AG10803 (cell line): ENCODE measurements around the gene PLA2G4E.

ENCODE experiments used
- DNase-seq: peaks from one replicate; pipeline ENCODE4 v3.0.0; 2010; ENCODE audit warnings: low read depth
- H3K4me3 ChIP-seq: 2 replicates; pipeline ENCODE4 v1.5.1; 2011; ENCODE audit warnings: mild to moderate bottlenecking, low read length, control low read depth
- TF ChIP-seq, protein P1 (sequence below): conservative IDR thresholded peaks from 2 replicates; pipeline ENCODE4 v1.5.1; 2011; ENCODE audit warnings: mild to moderate bottlenecking, low read length, control low read depth, inconsistent platforms

PLA2G4E gene

DNA sequence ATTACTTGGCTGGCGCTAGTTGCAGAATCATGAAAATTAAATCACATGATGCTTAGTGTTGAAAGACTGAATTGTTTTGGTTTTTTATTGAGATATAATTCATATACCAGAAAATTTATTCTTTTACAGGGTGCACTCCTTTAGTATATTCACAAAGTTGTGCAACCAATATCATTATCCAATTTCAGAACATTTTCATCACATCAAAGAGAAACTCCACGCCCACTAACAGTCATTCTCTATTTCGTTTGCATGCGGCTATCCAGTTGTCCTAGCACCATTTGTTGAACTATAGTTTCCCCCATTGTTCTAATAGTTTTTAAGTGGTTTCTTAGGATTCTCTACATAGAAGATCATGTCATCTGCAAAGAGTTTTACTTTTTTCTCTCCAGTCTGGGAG lies 52.1 kb downstream of the PLA2G4E start:
- DNase-seq: no peak
- H3K4me3 ChIP-seq: no peak overlapping the region
- TF ChIP-seq, protein P1, sequence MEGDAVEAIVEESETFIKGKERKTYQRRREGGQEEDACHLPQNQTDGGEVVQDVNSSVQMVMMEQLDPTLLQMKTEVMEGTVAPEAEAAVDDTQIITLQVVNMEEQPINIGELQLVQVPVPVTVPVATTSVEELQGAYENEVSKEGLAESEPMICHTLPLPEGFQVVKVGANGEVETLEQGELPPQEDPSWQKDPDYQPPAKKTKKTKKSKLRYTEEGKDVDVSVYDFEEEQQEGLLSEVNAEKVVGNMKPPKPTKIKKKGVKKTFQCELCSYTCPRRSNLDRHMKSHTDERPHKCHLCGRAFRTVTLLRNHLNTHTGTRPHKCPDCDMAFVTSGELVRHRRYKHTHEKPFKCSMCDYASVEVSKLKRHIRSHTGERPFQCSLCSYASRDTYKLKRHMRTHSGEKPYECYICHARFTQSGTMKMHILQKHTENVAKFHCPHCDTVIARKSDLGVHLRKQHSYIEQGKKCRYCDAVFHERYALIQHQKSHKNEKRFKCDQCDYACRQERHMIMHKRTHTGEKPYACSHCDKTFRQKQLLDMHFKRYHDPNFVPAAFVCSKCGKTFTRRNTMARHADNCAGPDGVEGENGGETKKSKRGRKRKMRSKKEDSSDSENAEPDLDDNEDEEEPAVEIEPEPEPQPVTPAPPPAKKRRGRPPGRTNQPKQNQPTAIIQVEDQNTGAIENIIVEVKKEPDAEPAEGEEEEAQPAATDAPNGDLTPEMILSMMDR: no peak

DNA sequence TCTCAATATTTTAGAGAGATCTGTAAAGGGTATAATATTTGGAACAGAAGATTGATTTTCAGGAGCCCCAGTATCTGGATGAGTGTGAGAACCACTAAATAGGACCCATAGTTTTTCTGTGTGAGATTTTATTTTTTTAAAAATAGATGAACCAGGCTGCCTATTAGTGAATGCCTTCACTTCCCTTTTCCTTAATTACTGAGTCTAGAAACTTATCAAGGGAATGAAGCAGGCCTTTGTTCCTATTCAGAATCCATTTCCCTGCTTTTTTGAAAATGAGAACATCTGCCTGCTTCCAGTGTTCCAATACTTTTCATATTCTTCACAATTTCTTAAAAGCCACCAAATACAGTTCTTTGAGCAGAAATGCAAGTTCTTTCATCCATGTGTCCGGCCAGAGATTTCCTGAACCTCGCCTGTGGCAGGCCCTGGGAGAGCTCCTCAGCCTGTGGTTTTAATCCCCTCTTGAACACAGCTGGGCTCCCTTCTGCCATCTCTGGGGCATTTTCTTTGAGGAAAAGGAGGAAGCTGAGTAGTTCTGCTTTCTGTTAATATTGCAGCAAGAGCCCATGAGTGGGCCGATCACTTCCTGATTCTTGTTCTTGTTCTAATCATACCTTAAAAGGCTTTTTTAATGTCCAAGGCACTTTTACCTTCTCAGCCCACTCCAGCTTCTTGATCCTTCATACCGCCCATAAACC lies 53.2 kb downstream of the PLA2G4E start:
- TF ChIP-seq, protein P1: 0 out of 2 replicates have a peak, but pooled peaks have one; percentile 21
- peak overlapping the region; percentile 3; the same call in 1 of the 2 replicates for H3K4me3 ChIP-seq
- peak; percentile 66 for DNase-seq

DNA sequence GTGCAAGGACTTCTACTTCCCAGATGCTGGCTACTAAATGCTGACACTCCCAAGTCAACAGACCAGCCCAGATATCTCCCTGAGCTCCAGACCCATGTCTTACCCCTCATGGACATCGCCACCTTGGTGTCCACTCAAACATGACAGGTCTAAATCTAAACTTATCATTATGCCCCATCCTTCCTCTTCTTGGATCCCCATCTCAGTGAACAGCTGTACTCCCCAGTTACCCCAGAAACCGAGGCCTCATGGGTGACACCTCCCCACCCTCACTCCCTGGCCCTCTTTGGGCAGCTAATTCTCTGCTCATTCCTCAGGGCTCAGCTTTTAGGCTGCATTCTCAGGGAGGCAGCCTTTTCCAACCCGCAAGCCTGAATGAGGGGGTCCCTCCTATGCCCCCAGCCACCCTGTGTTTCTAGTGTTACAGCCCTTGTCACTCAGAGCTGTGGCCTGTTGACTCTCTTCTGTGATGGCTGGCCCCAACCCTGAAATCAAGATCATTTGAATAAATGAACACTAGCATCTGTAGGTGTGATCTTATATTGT lies 53.8 kb downstream of the PLA2G4E start:
- TF ChIP-seq, protein P1: no peak
- no peak overlapping the region for H3K4me3 ChIP-seq
- DNase-seq: no peak

DNA sequence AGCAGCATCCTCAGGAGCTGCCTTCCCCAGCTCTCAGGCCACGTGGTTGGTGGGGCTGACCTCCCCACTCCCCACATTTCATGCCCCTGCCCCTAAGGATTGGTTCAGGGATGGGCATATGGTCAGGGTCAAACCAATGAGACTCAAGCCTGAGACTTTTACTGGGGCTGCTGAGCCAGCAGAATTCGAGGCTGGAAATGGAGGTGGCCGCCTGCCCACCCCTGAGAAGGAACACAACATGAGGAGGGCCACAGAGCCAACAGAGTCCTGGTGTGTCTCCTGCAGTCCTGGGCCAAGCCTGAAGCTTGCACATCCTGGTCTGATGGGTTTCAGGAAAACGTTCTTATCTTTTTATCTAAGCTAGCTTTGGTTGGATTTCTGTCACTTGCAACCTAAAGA lies 54.4 kb downstream of the PLA2G4E start:
- no peak for DNase-seq
- H3K4me3 ChIP-seq: no peak overlapping the region
- TF ChIP-seq, protein P1: no peak

DNA sequence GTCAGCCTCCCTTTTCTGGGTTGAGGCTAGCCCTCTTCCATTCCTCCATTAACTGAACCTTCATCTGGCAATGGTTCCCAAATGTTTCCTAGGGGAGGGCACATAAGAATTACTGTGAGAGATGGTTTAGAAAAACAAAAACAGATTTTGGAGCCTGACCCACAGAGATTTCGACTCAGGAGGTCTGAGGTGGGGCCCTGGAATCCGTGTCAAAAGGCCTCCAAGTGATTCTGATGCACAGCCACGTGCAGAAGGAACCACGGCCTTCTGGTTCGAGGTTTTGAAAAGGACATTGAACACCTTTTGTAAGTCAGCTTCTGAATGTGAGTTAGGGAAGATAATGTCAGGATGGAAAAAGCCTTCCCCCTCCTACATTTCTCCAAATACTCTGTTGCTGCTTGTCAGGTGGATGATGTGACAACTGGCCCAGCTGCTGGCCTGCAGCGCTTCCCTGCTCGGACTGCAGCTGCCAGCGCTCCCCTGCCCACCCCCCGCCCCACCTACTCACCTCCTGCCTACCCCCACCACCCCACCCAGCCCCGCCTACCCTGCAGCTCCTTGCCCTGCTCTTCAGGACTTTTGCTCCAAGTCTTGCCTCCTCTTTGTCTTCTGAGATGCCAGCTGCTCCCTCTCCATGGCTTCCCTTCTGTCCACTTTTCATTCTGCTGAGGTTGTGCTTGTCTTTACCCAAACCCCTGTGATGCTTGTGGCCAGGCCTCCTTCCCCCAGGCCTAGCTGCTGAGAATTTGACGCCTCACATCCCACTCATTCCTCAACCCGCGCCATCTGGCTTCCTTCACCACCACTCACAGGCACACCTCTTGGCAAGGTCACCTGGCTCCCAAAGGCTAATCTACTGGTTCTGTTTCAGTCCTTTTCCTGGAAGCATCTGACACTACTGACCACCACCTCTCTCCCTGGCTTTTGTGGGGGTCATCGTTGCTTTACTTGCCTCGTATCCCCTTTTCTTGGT lies 55.1 kb downstream of the PLA2G4E start:
- H3K4me3 ChIP-seq: no peak overlapping the region
- TF ChIP-seq, protein P1: no peak
- DNase-seq: no peak

DNA sequence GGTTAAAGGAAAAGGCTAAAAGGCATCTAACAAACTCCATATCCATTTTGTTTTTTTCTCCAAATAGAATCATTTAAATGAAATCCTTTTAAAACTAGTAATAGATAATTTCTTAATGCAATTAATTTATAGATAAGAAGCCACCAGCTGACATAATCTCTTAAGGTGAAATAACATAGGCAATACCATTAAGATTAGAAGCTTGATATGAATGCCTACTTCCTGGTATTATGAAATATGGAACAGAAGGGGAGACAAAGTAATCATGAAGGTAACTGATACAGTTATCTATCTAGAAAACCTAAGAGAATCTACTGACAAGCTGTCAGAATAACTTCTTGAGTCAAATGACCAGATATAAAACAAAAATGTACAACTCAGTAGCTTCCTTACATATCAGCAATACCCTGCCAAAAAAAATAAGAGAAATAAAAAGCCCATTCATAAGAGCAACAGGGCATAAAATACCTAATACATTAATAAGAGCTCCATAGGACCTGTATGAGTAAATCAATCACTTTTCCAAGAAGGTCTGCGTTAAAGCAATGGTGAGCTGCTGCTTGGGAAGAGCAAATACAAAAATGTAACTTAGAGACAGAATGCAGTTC lies 59.1 kb downstream of the PLA2G4E start:
- H3K4me3 ChIP-seq: no peak overlapping the region
- TF ChIP-seq, protein P1: no peak
- DNase-seq: no peak
